Calu3 (cell line): ENCODE results near the gene AP2B1. TPM values are rescaled to one million over a fixed set of nuclear protein-coding genes. Genes with fewer than 3 reads are reported as not detected.

Experiments used
- BruUV-seq: library from RNA; stranded (reverse); fragments of 400-500 nt; replicated peaks from 2 replicates; lab custom pipeline; 2021; lab: Mats Ljungman, UMichigan
- CTCF ChIA-PET: fragments of 300-600 bp; sonication (Branson Sonifier 250); formaldehyde crosslinking; loops from one replicate; lab custom pipeline; 2022; ENCODE audit warnings: antibody characterized with exemption; lab: Charles Lee
- DNase-seq: peaks from one replicate; pipeline ENCODE4 v3.0.0; 2022
- H3K27ac Mint-ChIP-seq: one replicate; pipeline ENCODE4 v1.8.0; 2022; ENCODE audit warnings: mixed read lengths; ENCODE audit not compliant: unreplicated experiment
- H3K27me3 Mint-ChIP-seq: one replicate; pipeline ENCODE4 v1.8.0; 2022; ENCODE audit warnings: mixed read lengths; ENCODE audit not compliant: unreplicated experiment
- H3K36me3 Mint-ChIP-seq: one replicate; pipeline ENCODE4 v1.8.0; 2022; ENCODE audit warnings: mild to moderate bottlenecking, moderate library complexity, mixed read lengths; ENCODE audit not compliant: insufficient read depth, unreplicated experiment
- H3K4me1 Mint-ChIP-seq: one replicate; pipeline ENCODE4 v1.8.0; 2022; ENCODE audit warnings: mild to moderate bottlenecking, low read depth, mixed read lengths; ENCODE audit not compliant: unreplicated experiment
- H3K4me3 Mint-ChIP-seq: one replicate; pipeline ENCODE4 v1.8.0; 2022; ENCODE audit warnings: mild to moderate bottlenecking, low read depth, moderate library complexity, mixed read lengths; ENCODE audit not compliant: unreplicated experiment
- H3K9me3 Mint-ChIP-seq: one replicate; pipeline ENCODE4 v1.8.0; 2022; ENCODE audit warnings: low read depth, mixed read lengths; ENCODE audit not compliant: unreplicated experiment
- intact Hi-C: fragments of 100-400 bp; cut with micrococcal nuclease; formaldehyde crosslinking; loops from one replicate; pipeline ENCODE4 v1.10.0; 2022; ENCODE audit not compliant: unreplicated experiment
- total RNA-seq: library from RNA; stranded (reverse); gene quantifications from 2 replicates; pipeline ENCODE4 v1.2.3, GENCODE V29; 2022
- TF ChIP-seq, protein P1 (sequence below): fragments of 200-600 bp; IDR thresholded peaks from one replicate; pipeline ENCODE4 v1.8.0; 2022; ENCODE audit warnings: antibody characterized with exemption; ENCODE audit not compliant: unreplicated experiment

AP2B1 gene
- total RNA-seq, 1 experiment from 2014 or later: 309 TPM

DNA sequence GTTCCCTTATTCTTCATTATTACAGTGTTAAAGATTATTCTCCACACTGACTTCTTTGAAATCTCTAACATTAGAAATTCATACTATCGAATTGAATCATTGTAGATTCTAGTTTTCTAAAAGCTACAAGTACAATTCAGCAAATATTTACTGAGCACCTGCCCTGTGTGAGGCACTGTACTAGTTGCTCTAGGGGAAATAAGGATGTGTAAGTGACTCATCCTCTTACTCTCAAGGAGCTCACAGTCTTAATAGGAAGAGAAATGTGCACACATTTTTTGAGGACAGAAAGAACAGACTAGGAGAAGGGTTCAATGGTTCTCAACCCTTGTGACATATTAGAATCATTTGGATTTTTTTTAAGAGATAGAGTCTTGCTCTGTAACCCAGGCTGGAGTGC is 42.0 kb upstream of the AP2B1 start:
- intact Hi-C loops: no loop called here
- no TSS peak for BruUV-seq
- TF ChIP-seq, protein P1, sequence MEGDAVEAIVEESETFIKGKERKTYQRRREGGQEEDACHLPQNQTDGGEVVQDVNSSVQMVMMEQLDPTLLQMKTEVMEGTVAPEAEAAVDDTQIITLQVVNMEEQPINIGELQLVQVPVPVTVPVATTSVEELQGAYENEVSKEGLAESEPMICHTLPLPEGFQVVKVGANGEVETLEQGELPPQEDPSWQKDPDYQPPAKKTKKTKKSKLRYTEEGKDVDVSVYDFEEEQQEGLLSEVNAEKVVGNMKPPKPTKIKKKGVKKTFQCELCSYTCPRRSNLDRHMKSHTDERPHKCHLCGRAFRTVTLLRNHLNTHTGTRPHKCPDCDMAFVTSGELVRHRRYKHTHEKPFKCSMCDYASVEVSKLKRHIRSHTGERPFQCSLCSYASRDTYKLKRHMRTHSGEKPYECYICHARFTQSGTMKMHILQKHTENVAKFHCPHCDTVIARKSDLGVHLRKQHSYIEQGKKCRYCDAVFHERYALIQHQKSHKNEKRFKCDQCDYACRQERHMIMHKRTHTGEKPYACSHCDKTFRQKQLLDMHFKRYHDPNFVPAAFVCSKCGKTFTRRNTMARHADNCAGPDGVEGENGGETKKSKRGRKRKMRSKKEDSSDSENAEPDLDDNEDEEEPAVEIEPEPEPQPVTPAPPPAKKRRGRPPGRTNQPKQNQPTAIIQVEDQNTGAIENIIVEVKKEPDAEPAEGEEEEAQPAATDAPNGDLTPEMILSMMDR: no peak
- Mint-ChIP-seq H3K9me3 (no peaks in the 10 kb centered on the region), H3K27me3 (peaks cover 41% of the 10 kb centered on the region), H3K27ac (no peak overlapping the region), H3K36me3 (no peaks in the 10 kb centered on the region), H3K4me1 (peaks cover 9% of the 10 kb centered on the region), H3K4me3 (no peak overlapping the region)
- CTCF ChIA-PET: no interaction called here
- no peak for DNase-seq

DNA sequence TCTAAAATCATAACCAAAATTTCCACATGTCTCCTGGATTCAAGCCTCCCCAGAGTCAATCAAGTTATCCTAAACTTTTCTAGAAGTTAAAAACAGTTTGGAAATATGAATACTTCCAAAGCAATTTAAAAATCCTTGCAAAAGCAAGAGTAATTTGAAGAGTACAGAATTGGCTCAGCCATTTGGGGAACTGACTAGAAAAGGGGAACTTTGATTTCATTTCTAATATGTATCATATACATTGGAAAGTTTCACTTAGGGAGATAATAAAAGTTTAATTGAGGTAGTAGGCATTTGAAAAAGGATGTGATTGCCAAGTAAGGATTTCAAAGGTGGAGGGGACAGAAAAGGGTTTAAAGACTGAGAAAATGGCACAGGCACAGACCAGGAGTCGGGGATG is 40.6 kb upstream of the AP2B1 start:
- Mint-ChIP-seq H3K4me3 (no peak overlapping the region), H3K4me1 (no peaks in the 10 kb centered on the region), H3K36me3 (no peaks in the 10 kb centered on the region), H3K27me3 (peaks cover 50% of the 10 kb centered on the region), H3K9me3 (no peaks in the 10 kb centered on the region), H3K27ac (no peak overlapping the region)
- no peak for DNase-seq
- no TSS peak for BruUV-seq
- intact Hi-C loops: no loop called here
- CTCF ChIA-PET: no interaction called here
- TF ChIP-seq, protein P1: no peak

DNA sequence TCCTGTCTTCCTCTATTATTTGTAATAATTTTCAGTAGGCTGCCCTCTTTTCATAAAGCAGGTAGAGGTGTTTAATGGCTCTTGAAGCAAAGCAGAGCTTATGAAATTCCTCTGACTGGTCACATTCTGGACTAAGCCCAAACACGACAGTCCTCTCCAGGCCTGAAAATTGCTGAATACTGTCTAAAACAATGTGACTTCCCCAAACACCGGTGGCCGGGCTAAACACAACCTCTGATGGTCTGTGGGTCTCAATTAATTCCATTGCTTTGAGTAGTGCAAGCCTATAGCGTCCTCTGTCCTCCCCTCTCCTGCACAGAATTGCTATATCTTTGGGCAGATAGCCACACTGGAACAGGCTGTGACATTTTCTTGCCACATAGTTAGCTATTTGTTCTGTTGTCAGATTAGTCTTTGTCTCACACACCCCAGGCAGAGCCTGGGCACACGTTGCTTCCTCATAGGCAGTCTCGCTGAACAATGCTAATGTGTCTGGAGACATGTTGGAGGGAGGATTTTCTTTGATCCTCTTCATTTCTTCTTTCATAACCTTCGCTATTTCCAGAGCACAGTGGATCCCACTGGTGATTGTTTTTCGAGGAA is 38.8 kb upstream of the AP2B1 start:
- intact Hi-C loops: no loop called here
- H3K27me3 Mint-ChIP-seq: peaks cover 68% of the 10 kb centered on the region
- no peaks in the 10 kb centered on the region for H3K4me1 Mint-ChIP-seq
- H3K4me3 Mint-ChIP-seq: no peak overlapping the region
- BruUV-seq: no TSS peak
- no peaks in the 10 kb centered on the region for H3K9me3 Mint-ChIP-seq
- H3K36me3 Mint-ChIP-seq: no peaks in the 10 kb centered on the region
- TF ChIP-seq, protein P1: no peak
- CTCF ChIA-PET: interaction anchor here (1.9 kb wide), 1 partner anchor 9 kb away, joined by 6 read pairs; no protein-coding TSS in a partner anchor
- no peak for DNase-seq
- no peak overlapping the region for H3K27ac Mint-ChIP-seq

DNA sequence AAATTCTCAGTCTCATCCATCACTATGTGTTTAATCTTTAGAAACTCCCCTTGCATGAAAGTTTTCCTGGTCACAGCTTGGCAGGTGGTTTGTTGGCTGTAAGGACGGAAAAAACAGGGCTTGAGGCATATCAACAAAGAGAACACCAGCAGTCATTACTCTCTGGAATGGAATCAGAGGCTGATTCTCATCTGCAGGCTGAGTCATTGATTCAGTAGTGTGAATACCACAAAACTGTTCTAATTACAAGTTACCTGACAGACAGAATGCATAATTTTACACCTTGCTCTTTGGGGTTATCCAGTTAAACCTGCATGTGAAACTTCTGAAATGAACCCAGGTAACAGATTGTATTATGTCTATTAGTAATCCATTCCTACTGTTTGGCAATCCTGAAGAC is 38.1 kb upstream of the AP2B1 start:
- TF ChIP-seq, protein P1: no peak
- intact Hi-C loops: no loop called here
- no peak overlapping the region for H3K27ac Mint-ChIP-seq
- H3K4me3 Mint-ChIP-seq: no peak overlapping the region
- no TSS peak for BruUV-seq
- H3K36me3 Mint-ChIP-seq: no peaks in the 10 kb centered on the region
- DNase-seq: no peak
- H3K27me3 Mint-ChIP-seq: peaks cover 75% of the 10 kb centered on the region
- no peaks in the 10 kb centered on the region for H3K4me1 Mint-ChIP-seq
- CTCF ChIA-PET: interaction anchor here (1.9 kb wide), 1 partner anchor 10 kb away, joined by 6 read pairs; no protein-coding TSS in a partner anchor
- no peaks in the 10 kb centered on the region for H3K9me3 Mint-ChIP-seq
